Measurements from ENCODE around the gene GPR35.

GPR35 gene

GRCh38 chr2:240618776-240619175, 6.5 kb upstream of the GPR35 start:
- no peak for TF ChIP-seq CTCF (IDR thresholded peaks at IDR 0.05; ENCODE audit: borderline replicate concordance, control extremely low read depth, extremely low read depth, insufficient read depth, missing control alignments)
- no peak for DNase-seq (ENCODE audit: low spot score)
- in situ Hi-C loops (cut with MboI; ENCODE audit: low sequenced_read_pairs, unreplicated experiment), result no loop called here

GRCh38 chr2:240619506-240620148, 5.7 kb upstream of the GPR35 start:
- no peak for TF ChIP-seq CTCF (IDR thresholded peaks at IDR 0.05; ENCODE audit: borderline replicate concordance, control extremely low read depth, extremely low read depth, insufficient read depth, missing control alignments)
- in situ Hi-C loops (cut with MboI; ENCODE audit: low sequenced_read_pairs, unreplicated experiment), result no loop called here
- peak; percentile 67 for DNase-seq (ENCODE audit: low spot score)

GRCh38 chr2:240620149-240620731, 5.0 kb upstream of the GPR35 start:
- in situ Hi-C loops (cut with MboI; ENCODE audit: low sequenced_read_pairs, unreplicated experiment), result no loop called here
- no peak for DNase-seq (ENCODE audit: low spot score)

GRCh38 chr2:240620859-240621258, 4.4 kb upstream of the GPR35 start:
- TF ChIP-seq CTCF (IDR thresholded peaks at IDR 0.05; ENCODE audit: borderline replicate concordance, control extremely low read depth, extremely low read depth, insufficient read depth, missing control alignments), result no peak
- in situ Hi-C loops (cut with MboI; ENCODE audit: low sequenced_read_pairs, unreplicated experiment), result no loop called here
- DNase-seq (ENCODE audit: low spot score), result no peak

More at GRCh38 chr2:240620149-240620731, 5.0 kb upstream of the GPR35 start:
- no peak for TF ChIP-seq CTCF (IDR thresholded peaks at IDR 0.05; ENCODE audit: borderline replicate concordance, control extremely low read depth, extremely low read depth, insufficient read depth, missing control alignments)

- in situ Hi-C loops (cut with MboI; ENCODE audit: low sequenced_read_pairs, unreplicated experiment), result no loop called here
- DNase-seq (ENCODE audit: low spot score), result no peak
- TF ChIP-seq CTCF (IDR thresholded peaks at IDR 0.05; ENCODE audit: borderline replicate concordance, control extremely low read depth, extremely low read depth, insufficient read depth, missing control alignments), result no peak
Measured at GRCh38 chr2:240622060-240622411, 3.2 kb upstream of the GPR35 start.

- in situ Hi-C loops (cut with MboI; ENCODE audit: low sequenced_read_pairs, unreplicated experiment), result no loop called here
- no peak for TF ChIP-seq CTCF (IDR thresholded peaks at IDR 0.05; ENCODE audit: borderline replicate concordance, control extremely low read depth, extremely low read depth, insufficient read depth, missing control alignments)
- no peak for DNase-seq (ENCODE audit: low spot score)
Measured at GRCh38 chr2:240622531-240623235, 2.6 kb upstream of the GPR35 start.
